Sigmoid colon (tissue), 7 donors: ENCODE results near the gene RPA1. TPM values are rescaled to one million over a fixed set of nuclear protein-coding genes. Genes with fewer than 3 reads are reported as not detected.
A peak's percentile ranks its signal among the peaks of the same experiment; 100 is the strongest.
"Not testable (repeated sequence)": the region's sequence is repeated elsewhere in the genome, so short reads cannot be mapped to it uniquely, and the experiment has no call there.

Experiments used
- DNase-seq: peaks from one replicate; pipeline ENCODE4 v3.0.0-alpha.2; 2019
- H3K27ac ChIP-seq, 4 donors: fragments of 200-600 bp; sonication (generic); one replicate each; pipeline ENCODE4 v1.5.1; 2016 to 2019; ENCODE audit warnings: mild to moderate bottlenecking in 1 of 4
- H3K27me3 ChIP-seq, 3 donors: fragments of 200-600 bp; sonication (generic); one replicate each; pipeline ENCODE4 v1.5.1; 2019; ENCODE audit warnings: mild to moderate bottlenecking in 1 of 3
- H3K36me3 ChIP-seq, 4 donors: fragments of 200-600 bp; sonication (generic); one replicate each; pipeline ENCODE4 v1.5.1; 2016 to 2019
- H3K4me1 ChIP-seq, 4 donors: fragments of 200-600 bp; sonication (generic); one replicate each; pipeline ENCODE4 v1.5.1; 2017 to 2019
- H3K4me3 ChIP-seq, 4 donors: fragments of 200-600 bp; sonication (generic); one replicate each; pipeline ENCODE4 v1.5.1; 2017 to 2019; ENCODE audit warnings: mild to moderate bottlenecking in 2 of 4, moderate library complexity in 1 of 4
- H3K9me3 ChIP-seq, 4 donors: fragments of 200-600 bp in 3 of 4; sonication (generic) in 3 of 4; one replicate each; pipeline versions ENCODE4 v1.5.1 to v1.6.1; 2013 to 2019
- EP300 ChIP-seq, 4 donors: sonication (generic); formaldehyde crosslinking; IDR thresholded peaks; one replicate each; pipeline ENCODE4 v1.6.1; 2017; ENCODE audit warnings: antibody characterized with exemption in 4 of 4
- POLR2A ChIP-seq, 2 donors: fragments of 450-650 bp; IDR thresholded peaks; one replicate each; pipeline ENCODE4 v1.6.1; 2016; ENCODE audit warnings: antibody characterized with exemption in 2 of 2, mild to moderate bottlenecking in 2 of 2, moderate library complexity in 2 of 2
- POLR2AphosphoS5 ChIP-seq, 4 donors: sonication (generic); formaldehyde crosslinking; IDR thresholded peaks; one replicate each; pipeline ENCODE4 v1.6.1; 2017; ENCODE audit warnings: antibody characterized with exemption in 4 of 4
- WGBS, 2 donors: extraction: QIAGEN DNeasy Blood & Tissue Kit; methylation state at CpG; one replicate each; pipeline ENCODE4 v1.1.7; 2013; 5-methylcytosine and 5-hydroxymethylcytosine counted together
- intact Hi-C: fragments of 100-400 bp; cut with DNase I; formaldehyde crosslinking; loops from one replicate; pipeline ENCODE4 v1.15.1; 2023
- polyA plus RNA-seq, 3 donors: library from polyadenylated mRNA; stranded (reverse); fragments of 200-250 nt; gene quantifications; one replicate each; pipeline ENCODE4 v1.2.3, GENCODE V29; 2013
- total RNA-seq, 4 donors: library from RNA; depleted of rRNA; stranded (reverse); fragments of >200 nt; gene quantifications; one replicate each; pipeline ENCODE4 v1.1.0, GENCODE V29; 2016
- TF ChIP-seq, protein P1 (sequence below), 4 experiments: fragments of 450-650 bp in 3 of 4; fragments of 200-600 bp in 1 of 4; IDR thresholded peaks; one replicate each; pipeline ENCODE4 v1.5.1; 2016 to 2019; ENCODE audit warnings: antibody characterized with exemption in 4 of 4, mild to moderate bottlenecking in 3 of 4, moderate library complexity in 2 of 4
- donor health status: healthy with polysubstance abuse.
- donor health status: Bipolar disorder and iron deficiency.
- donor health status: healthy.

RPA1 gene
- total and polyA plus RNA-seq, 7 donors: 16.2 to 46.8 (median 30.6) TPM

DNA sequence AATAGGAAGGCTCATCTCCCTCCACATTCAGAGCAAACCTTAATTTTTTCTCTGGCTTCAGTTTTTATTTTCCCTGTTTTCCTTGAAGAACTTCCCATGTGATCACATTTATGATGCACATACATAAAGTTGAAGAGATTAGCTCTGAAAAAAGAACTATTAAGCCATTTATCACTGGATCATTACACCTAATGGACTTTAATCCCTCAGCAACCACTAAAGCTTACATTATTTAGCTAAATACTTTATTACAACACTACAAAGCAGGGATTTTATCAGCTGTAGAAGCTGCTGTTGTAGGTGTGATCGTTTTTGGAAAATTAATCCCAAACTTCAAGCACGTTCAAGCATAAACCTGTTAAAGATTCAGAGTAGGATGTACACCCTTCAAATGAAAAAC is 21.2 kb upstream of the RPA1 start:
- 40 to 70% methylated on average over 2 of the region's 2 CpGs for WGBS, 2 donors

DNA sequence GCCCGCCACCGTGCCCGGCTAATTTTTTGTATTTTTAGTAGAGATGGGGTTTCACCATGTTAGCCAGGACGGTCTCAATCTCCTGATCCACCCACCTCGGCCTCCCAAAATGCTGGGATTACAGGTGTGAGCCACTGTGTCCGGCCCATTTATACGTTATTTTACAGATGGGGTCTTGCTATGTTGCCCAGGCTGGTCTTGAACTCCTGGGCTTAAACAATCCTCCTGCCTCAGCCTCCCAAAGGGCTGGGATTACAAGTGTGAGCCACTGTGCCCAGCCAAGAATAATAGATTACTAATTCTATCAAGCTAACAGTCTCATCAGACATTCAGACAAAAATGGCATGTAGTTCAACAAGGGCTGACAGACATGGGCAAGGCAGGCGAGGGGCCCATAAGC is 20.0 kb upstream of the RPA1 start:
- intact Hi-C loops, H3K4me1 ChIP-seq, H3K27me3 ChIP-seq, DNase-seq, H3K4me3 ChIP-seq, H3K9me3 ChIP-seq, H3K27ac ChIP-seq: not testable (repeated sequence)
- WGBS, 2 donors: 94 to 98% methylated on average over 8 of the region's 8 CpGs
- H3K36me3 ChIP-seq: peaks cover 0 to 44% (median 8%) of the 10 kb centered on the region in 4 donors

More for the DNA sequence above, 21.2 kb upstream of the RPA1 start:
- no peak overlapping the region for H3K4me3 ChIP-seq
- H3K27me3 ChIP-seq: no peaks in the 10 kb centered on the region
- no peak for TF ChIP-seq POLR2AphosphoS5 (IDR thresholded peaks at IDR 0.05)
- no peak for TF ChIP-seq POLR2A (IDR thresholded peaks at IDR 0.05)
- TF ChIP-seq EP300 (IDR thresholded peaks at IDR 0.05): no peak
- TF ChIP-seq, protein P1, sequence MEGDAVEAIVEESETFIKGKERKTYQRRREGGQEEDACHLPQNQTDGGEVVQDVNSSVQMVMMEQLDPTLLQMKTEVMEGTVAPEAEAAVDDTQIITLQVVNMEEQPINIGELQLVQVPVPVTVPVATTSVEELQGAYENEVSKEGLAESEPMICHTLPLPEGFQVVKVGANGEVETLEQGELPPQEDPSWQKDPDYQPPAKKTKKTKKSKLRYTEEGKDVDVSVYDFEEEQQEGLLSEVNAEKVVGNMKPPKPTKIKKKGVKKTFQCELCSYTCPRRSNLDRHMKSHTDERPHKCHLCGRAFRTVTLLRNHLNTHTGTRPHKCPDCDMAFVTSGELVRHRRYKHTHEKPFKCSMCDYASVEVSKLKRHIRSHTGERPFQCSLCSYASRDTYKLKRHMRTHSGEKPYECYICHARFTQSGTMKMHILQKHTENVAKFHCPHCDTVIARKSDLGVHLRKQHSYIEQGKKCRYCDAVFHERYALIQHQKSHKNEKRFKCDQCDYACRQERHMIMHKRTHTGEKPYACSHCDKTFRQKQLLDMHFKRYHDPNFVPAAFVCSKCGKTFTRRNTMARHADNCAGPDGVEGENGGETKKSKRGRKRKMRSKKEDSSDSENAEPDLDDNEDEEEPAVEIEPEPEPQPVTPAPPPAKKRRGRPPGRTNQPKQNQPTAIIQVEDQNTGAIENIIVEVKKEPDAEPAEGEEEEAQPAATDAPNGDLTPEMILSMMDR (IDR thresholded peaks at IDR 0.05): no peak
- H3K36me3 ChIP-seq: peaks cover 0 to 44% (median 15%) of the 10 kb centered on the region in 4 donors
- no peak for DNase-seq
- H3K4me1 ChIP-seq: no peaks in the 10 kb centered on the region
- intact Hi-C loops: no loop called here
- no peak overlapping the region for H3K27ac ChIP-seq
- H3K9me3 ChIP-seq: no peaks in the 10 kb centered on the region

DNA sequence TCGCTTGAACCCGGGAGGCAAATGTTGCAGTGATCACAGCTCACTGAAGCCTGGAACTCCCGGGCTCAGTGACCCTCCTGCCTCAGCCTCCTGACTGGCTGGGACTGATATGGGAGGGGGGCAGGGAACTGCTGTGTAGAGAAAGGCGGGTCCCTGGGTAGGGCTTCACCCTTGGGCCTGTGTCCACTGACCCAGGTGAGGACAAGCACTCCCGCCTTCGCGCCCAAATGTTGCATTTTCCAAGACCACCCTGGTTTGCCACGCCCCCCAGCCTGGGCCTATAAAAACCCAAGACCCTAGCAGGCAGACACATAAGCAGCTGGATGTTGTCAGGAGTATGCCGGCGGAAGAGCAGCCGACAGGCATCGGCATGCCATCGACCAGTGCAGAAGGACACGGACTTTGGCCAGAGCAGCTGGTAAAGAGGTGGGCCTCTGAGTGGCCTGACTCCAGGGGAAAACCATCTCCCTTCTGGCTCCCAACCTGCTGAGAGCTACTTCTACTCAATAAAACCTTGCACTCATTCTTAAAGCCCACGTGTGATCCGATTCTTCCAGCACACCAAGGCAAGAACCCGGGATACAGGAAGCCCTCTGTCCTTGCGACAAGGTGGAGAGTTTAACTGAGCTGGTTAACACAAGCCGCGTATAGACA is 19.2 kb upstream of the RPA1 start:
- peaks cover 0 to 44% (median 8%) of the 10 kb centered on the region in 4 donors for H3K36me3 ChIP-seq
- 80 to 88% methylated on average over 20 of the region's 20 CpGs for WGBS, 2 donors
- no peaks in the 10 kb centered on the region for H3K9me3 ChIP-seq
- no peaks in the 10 kb centered on the region for H3K4me1 ChIP-seq
- TF ChIP-seq EP300 (IDR thresholded peaks at IDR 0.05): no peak
- no peak for TF ChIP-seq POLR2A (IDR thresholded peaks at IDR 0.05)
- TF ChIP-seq POLR2AphosphoS5 (IDR thresholded peaks at IDR 0.05): no peak
- TF ChIP-seq, protein P1 (IDR thresholded peaks at IDR 0.05): no peak
- intact Hi-C loops: no loop called here
- no peak overlapping the region for H3K27ac ChIP-seq
- H3K27me3 ChIP-seq: no peaks in the 10 kb centered on the region
- H3K4me3 ChIP-seq: no peak overlapping the region
- DNase-seq: no peak

DNA sequence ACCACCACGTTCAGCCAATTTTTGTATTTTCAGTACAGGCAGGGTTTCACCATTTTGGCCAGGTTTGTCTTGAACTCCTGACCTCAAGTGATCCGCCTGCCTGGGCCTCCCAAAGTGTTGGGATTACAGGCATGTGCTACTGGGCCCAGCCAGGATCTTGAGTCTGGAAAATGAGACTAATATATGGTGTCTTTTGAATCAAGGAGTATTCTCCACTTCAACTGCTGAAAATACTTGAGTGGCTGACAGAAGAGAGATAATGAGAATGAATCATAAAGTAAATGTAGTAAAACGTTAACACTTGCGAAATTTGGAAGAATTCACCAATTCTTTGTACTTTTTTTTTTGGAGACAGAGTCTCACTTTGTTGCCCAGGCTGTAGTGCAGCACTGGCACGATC is 16.7 kb upstream of the RPA1 start:
- DNase-seq: no peak
- H3K36me3 ChIP-seq: peaks cover 0 to 44% (median 8%) of the 10 kb centered on the region in 4 donors
- no peaks in the 10 kb centered on the region for H3K9me3 ChIP-seq
- H3K27ac ChIP-seq: no peak overlapping the region
- no peak overlapping the region for H3K4me3 ChIP-seq
- intact Hi-C loops: no loop called here
- 91% methylated on average over 5 of the region's 5 CpGs for WGBS, 2 donors
- no peaks in the 10 kb centered on the region for H3K27me3 ChIP-seq
- TF ChIP-seq EP300 (IDR thresholded peaks at IDR 0.05): no peak
- TF ChIP-seq, protein P1 (IDR thresholded peaks at IDR 0.05): no peak
- no peak for TF ChIP-seq POLR2A (IDR thresholded peaks at IDR 0.05)
- TF ChIP-seq POLR2AphosphoS5 (IDR thresholded peaks at IDR 0.05): no peak
- H3K4me1 ChIP-seq: no peaks in the 10 kb centered on the region

DNA sequence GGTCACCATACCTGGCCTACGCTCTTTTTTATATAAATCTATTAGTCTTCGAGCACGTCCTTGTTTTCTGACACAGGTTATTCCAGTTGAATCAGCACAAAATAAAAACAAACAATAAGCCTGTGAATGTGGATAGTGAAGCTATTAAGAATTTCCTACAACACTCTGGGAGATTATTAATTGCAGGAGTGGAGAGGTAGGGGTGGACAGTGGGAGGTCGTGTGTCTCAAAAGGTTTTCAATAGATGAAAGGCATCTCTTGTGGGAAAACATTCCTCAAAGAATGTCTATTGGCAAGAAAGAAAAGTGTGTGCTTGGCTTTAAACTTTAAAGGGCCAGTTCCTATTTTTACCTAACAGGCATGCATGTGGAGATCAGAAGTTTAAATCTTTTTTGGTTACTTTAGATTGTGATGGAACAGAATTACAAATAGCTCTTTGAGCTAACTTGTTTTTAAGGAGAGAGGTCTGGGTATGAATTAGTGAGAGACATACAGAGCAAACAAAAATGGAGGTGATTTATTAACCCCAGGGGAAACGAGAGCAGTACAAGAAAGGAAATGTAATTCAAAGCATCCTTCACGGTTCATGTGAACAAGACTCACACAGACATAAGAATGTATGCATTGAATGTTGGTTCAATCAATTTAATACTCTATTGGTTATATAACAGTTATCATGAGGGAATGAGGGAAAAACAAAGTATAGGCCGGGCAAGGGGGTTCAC is 9.1 kb upstream of the RPA1 start:
- H3K27me3 ChIP-seq: no peaks in the 10 kb centered on the region

More for the DNA sequence above, 9.1 kb upstream of the RPA1 start:
- H3K36me3 ChIP-seq: peaks cover 0 to 19% (median 3%) of the 10 kb centered on the region in 4 donors
- peaks cover 0 to 14% (median 5%) of the 10 kb centered on the region in 4 donors for H3K4me1 ChIP-seq
- no peak for DNase-seq
- peak overlapping the region in 2 of 4 donors; percentile 35 to 46 for H3K27ac ChIP-seq
- 81 to 82% methylated on average over 7 of the region's 7 CpGs for WGBS, 2 donors
- H3K9me3 ChIP-seq: no peaks in the 10 kb centered on the region
- TF ChIP-seq EP300 (IDR thresholded peaks at IDR 0.05) (no peak), POLR2A (IDR thresholded peaks at IDR 0.05) (no peak), POLR2AphosphoS5 (IDR thresholded peaks at IDR 0.05) (no peak)
- TF ChIP-seq, protein P1 (IDR thresholded peaks at IDR 0.05): no peak
- intact Hi-C loops: no loop called here
- no peak overlapping the region for H3K4me3 ChIP-seq
